Measurements from ENCODE around the gene KRTAP6-1.

KRTAP6-1 gene

GRCh38 chr21:30577766-30578165 is 36.0 kb downstream of the KRTAP6-1 start:
- no peak for DNase-seq (ENCODE audit: low read depth)

DNA sequence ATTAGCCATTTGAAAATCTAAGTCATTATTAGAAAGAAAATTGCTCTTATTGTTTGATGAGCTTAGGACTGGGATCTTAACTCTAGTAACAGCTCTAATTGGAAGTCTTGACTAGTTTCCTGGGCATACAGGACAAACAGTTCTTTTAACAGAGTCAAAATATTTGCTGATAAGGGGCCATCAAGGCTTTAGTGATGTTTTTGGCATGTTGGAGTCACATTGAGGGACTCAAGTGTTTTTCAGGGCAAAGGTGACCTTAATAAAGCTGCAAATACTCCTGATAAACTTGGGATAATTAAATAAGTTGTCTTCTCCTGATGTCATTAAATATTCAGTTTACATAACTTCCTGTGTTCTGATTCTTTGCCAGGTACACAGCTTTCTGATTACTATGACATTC is 46.1 kb downstream of the KRTAP6-1 start:
- no peak for DNase-seq (ENCODE audit: low read depth)

DNA sequence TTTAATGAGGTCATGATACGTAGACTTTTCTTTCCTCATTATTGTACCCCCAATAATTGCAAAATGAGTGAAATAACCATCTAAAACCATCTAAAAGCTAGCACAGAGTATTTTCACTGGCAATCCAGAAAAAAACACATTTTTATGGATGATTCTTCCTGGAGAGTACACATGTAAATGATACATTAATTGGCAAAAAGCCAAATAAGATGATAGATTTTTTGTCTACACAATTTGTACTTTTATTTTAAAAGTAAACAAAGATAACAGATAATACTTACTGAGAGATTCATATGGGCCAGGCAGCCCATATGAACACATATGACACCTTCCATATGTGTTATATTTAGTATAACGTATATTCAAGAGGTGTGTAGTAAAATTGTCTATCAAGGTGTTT is 50.1 kb downstream of the KRTAP6-1 start:
- DNase-seq (ENCODE audit: low read depth) = no peak
